ENCODE results near the gene OR6N1.

OR6N1 gene, protein sequence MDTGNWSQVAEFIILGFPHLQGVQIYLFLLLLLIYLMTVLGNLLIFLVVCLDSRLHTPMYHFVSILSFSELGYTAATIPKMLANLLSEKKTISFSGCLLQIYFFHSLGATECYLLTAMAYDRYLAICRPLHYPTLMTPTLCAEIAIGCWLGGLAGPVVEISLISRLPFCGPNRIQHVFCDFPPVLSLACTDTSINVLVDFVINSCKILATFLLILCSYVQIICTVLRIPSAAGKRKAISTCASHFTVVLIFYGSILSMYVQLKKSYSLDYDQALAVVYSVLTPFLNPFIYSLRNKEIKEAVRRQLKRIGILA

DNA sequence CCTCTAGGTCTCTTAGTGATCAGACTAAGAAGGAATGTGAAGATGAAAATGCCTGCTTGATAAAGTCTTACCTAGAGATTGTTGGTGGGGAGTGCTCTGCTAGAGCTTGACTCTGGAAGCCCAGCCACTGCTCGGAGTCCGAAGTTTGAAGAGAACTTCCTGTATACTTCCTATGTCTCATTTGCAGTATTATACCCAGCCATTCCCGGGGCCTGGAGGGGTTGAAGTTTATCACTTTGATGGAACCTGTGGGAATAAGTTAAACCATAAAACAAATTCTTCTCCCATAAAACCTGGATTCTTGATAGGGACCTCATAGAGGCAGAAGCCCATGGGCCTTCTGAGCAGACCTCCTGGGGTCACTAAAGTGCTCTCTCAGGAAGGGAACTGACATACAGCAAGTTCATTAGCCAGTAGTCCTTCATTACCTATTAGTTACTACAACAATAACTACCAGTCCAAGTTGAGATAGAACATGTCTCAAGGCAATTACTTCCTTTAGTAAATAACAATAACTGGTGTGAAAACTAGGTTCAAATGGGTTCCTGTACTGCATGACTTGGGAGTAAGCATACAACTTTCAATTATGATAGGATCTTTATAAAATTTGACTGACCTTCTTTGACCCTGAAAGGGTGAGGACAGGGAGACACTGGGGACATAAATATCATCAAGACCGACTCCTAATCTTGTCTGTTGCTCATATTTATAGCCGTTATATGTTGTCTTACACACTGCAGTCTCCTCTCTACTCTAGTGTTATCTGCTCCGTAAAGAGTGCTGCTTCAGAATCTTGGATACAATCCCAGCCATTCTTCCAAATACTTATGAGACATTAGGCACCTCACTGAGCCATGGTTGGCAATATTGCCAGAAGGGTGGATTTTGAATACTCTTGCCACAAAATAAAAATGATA is at the start of gene OR6N1:
OR6N1 (minus strand) TSS at position 246 of the 917 bp plus-strand sequence. CDS start 5,513 bp downstream, outside the sequence.
- no peak for DNase-seq (ENCODE audit: low spot score)

DNA sequence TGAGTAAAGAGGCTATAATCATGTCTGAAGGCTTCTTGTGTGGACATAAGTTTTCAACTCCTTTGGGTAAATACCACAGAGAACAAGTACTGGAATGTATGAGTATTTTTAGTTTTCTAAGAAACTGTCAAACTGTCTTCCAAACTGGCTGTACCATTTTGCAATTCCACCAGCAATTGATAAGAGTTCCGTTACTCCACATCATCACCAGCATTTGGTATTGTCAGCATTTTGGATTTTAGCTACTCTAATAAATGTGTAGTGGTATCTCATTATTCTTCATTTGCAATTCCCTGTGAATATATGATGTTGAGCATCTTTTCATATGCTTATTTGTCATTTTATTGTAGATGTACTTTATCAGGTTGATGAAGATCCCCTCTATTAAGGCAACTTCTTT is 49.7 kb upstream of the OR6N1 start:
- no peak for DNase-seq (ENCODE audit: low spot score)

DNA sequence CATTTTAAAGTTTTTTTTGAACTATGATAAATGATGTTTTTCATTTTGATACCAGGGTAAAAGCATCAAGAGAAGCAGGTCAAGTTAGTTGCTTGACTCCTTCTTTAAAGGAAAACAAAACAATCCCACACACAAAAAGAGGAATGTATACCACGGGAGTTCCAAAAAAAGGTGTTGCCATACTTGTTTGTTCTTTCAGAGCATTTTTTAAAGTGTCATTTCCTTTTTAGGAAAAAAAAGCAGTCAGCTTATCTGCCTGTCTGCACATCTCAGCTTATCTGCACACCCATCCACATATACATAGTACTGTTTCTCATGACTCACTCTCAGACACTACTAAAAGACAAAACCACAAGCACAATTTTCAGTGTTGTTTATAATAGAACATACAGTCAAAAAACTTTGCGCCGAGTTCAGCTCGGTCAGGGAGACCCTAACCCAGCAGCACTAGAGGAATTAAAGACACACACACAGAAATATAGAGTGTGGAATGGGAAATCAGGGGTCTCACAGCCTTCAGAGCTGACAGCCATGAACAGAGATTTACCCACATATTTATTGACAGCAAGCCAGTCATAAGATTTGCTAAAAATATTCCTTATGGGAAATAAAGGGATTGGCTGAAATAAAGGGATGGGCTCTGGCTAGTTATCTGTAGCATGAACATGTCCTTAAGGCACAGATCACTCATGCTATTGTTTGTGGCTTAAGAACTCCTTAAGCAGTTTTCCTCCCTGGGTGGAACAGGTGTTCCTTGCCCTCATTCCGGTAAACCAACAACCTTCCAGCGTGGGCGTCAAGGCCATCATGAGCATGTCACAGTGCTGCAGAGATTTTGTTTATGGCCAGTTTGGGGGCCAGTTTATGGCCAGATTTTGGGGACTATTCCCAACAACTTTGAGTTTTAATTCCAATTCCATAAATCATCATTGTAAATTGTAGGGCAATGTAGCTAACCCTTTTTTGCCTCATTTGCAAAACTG is 47.8 kb upstream of the OR6N1 start:
- no peak for DNase-seq (ENCODE audit: low spot score)

DNA sequence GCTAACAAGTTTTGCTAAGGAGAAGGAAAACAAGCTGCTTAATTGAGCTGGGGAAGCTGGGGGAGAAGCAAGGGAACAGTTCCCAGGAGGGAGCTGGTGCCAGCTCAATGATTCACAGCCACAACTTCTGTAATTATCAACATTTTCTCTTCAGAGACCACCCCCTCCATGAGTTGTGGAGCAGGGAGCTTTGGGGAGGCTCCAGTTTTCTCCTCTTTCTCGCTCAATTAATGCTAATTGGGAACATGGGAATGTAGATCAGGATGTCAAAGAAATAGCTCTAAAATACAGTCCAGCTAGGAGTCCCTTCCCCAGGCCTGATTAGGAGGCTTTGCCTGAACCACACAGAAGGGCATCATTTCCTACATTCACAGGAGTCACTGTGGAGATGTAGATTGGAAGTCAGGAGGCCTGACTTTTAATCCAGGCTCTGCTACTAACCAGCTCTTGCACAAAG is 47.0 kb upstream of the OR6N1 start:
- no peak for DNase-seq (ENCODE audit: low spot score)

DNA sequence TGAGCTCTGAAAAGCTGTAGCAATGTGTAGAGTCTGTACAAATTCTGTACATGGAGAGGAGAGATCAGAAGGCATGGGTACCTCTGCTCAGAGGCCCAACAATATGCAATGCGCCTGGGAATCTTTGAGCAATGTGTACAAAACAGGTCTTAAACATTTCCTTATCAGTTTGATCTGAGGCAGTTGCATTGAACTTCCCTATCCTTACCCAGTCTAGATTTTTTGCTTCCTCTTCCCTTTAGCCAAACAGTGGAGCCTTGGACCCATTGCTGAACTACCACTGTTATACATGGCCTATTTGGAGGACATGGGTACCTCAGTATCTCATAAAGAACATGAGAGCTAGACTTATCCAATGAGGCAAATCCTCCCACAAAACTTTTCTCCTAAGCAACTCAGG is 46.6 kb upstream of the OR6N1 start:
- DNase-seq (ENCODE audit: low spot score), result no peak

DNA sequence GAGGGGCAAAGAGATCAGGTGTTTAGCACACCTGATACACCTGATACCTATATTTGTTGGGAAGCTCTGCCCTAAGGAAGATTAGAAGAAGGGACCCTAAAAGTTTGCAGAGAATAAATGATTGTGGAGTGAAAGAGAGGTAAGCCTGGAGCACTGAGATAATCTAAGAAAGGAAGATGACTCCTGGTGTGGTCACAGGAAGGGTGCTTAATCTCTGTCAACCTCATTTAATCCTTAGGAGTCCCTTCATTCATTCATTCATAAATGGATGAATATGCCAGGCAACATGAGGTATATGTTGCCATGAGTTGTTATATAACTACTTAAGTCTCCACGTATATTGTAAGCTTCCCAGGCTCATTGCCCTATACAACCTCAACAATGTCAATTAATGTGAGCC is 43.0 kb upstream of the OR6N1 start:
- DNase-seq (ENCODE audit: low spot score), result no peak

DNA sequence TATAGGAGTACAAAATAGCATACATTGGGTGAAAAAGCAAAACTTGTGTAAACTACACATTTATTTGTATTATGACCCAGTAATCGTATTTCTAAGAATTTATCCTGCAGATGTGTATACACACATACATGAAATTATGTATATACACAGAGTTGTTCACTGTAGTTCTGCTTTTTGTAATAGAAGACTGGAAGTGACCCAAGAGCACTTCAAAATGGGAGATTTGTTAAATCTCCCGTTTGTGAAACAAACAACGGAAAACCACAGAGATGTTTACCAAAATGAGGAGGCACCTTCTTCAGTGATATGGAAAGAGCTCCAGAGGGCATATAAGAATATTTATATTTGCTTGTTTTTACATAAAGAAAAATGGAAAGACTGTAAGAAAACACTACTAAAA is 41.2 kb upstream of the OR6N1 start:
- no peak for DNase-seq (ENCODE audit: low spot score)

DNA sequence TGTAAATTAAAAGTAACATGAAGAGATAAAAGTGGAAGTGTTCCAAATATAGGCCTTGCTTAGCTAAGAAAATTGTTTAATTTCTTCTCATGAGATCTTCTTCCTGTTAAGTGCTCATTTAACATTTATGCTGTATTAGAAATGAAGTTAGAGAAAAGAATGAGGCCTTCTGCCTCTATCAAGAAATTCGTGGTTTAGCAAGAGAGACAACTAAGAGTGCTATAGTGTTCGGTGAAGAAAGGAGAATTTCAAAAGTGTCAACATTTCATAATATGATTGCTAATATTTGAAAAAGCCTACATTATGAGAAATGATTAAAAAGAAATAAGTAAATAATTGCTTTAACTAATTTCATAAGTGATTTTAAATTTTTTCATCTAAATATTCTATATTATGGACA is 40.3 kb upstream of the OR6N1 start:
- no peak for DNase-seq (ENCODE audit: low spot score)

DNA sequence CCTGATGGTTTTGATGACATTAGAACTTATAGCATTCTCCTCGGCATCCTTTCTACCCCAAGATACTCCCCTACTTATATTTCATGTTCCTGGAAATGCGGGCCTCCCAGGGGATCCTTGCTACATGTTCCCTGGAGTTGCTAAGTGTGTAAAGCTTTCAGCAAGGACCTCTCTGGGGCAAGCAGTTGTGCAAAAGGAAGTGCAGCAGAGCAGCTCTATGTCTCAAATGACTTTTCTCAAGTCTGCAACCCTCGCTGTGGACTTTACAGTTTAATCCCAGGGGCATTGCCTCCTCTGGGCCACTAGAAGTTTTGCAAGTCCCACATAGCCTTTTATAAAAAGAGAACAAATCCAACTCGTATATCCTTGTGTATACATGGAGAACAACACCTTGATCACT is 38.3 kb upstream of the OR6N1 start:
- no peak for DNase-seq (ENCODE audit: low spot score)

DNA sequence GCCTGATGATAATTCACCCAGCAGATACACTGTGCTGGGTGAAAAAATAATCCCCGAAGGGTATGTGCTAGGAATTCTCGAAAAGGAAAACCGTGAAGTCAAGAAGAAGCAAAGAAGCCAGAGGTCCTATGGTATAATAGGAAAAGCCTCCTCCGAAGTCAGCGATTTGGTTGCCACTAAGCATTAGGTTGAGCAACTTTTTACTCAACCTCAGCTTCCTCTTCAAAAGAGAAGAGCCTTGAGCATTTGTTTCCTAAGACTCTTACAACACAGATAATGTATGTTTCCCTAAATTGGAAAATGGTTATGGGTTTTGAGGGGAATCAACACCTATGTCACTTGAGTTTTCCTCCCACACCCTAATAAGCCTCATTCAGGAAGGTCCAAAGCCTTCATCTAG is 37.9 kb upstream of the OR6N1 start:
- DNase-seq (ENCODE audit: low spot score), result no peak

DNA sequence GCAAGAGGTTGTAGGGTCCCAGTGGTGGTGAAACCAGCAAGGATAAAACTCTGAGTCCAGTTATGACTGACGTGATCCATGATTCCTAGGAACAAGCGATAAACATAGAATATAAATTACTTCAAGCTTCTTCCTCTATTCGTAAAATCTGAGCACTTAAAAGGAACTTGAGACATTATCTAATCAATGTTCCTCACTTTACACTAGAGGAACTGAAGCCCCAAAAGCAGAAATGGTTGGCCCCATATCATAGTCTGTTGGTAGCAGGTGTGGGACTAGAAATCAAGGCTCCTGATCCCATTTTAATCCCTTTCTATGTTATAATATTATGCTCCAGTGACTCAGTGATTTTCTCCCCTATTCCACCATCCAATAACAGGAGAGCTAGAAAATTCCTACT is 37.3 kb upstream of the OR6N1 start:
- DNase-seq (ENCODE audit: low spot score), result no peak

DNA sequence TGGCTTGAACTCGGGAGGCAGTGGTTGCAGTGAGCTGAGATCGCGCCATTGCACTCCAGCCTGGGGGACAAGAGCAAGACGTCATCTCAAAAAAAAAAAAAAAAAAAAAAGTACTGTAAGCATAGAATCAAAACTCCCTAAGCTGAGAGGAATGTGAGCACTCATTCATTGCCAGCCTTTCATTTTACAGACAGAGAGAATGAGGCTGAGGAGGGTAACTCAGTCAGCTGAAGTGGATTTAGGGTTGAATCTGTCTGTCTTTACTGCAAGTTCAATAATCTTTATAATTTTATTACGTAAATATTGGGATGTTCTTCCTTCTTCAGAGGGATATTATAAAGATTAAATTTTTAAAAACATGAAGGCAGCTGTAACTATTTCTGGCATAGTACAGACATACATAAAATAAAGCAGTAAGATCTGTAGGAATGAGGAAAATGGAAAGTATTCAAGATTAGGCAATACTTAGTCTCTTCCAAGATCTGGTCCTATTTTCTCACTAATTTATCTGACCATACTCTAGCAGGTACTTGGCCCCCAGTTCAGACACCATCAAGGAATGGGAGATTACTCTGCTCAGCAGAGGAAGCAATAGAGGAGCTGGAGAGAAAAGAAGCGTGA is 35.0 kb upstream of the OR6N1 start:
- DNase-seq (ENCODE audit: low spot score), result no peak

DNA sequence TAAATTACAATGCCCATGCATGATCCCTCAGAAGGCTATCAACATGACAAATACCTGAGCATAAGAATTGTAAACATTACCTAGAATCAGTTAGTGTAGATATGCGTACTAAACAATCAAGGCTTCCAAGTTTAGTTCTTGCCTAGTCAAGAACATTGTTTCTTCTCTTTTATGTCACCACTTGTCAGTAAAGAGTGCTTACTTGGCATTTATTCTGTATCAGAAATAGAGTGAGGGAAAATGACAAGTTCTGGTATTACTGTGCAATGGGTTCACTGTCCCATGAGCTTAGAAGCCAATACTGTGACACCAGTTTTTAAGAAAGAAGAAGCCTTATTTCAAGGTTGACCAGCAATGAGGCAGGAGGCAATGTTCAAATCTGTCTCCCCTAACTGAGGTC is 31.7 kb upstream of the OR6N1 start:
- no peak for DNase-seq (ENCODE audit: low spot score)

DNA sequence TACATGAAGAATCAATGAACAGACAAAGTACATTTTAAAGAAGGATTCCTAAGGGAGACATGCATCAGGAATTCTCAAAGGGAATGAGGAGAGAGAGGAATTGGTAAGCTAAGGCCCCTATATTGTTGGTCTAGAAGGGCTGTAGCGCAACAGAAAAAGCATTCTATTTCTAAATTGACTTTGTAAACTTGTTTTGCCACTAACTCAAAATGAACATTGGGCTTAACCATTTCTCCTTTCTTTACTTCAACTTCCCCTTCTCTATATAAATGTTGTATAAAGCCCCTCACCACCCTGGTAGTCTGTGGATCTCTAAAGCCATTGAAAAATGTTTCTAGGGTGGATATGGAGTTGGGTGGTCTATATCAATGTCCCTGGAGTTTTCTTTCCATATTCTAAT is 29.4 kb upstream of the OR6N1 start:
- DNase-seq (ENCODE audit: low spot score), result no peak

DNA sequence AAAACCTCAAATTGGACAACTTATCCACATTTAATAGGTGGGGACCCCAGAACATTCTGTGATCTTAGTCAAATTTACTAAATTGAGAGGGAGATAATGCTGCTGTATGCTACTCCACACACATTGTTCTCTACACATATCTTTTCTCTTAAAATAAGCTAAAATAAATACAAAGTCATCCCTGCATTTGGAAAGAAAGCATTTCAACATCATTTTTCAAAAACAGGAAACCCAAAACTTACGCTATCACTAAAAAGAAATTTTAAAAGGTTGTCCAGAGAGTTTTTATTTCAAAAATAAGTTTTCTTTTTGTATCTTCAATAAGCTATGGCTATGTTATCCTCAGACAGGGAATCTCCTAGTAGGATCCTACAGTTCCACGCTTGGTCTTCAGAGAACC is 28.5 kb upstream of the OR6N1 start:
- no peak for DNase-seq (ENCODE audit: low spot score)

DNA sequence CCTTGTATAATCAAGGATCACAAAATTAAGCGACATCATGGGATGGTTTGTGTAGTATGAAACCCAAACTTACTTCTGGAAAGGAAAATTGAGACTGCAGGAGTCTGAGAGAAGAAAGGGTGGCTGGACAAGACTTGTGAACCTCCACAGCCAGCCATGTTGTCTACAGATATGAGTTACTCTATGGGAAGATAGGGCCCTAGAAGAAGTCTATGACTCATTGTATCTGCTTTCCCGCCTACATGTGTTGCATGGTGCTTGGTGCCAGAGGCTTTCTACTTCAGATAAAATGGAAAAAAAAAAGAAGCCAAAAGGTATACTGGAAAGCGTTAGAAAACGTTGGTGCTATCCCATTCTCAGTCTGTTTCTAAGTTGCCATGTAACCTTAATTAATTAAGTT is 27.7 kb upstream of the OR6N1 start:
- no peak for DNase-seq (ENCODE audit: low spot score)

DNA sequence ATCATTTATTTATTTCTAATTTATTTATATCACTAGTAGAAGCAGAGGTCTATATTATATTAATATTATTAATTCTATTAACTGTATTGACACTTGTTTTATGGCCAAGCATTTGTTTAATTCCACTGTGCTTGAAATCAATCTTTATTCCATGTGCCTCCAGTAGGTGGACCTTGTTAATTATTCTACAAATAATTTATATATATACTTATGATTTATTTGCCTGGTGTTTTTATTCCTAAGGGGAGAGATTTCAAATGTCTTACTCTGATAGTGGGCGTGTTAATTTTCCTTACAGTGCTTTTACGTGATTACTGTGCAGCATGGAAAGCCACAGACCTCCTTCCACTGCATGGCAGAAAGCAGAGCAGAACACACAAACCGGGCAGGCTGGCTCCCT is 26.5 kb upstream of the OR6N1 start:
- no peak for DNase-seq (ENCODE audit: low spot score)

DNA sequence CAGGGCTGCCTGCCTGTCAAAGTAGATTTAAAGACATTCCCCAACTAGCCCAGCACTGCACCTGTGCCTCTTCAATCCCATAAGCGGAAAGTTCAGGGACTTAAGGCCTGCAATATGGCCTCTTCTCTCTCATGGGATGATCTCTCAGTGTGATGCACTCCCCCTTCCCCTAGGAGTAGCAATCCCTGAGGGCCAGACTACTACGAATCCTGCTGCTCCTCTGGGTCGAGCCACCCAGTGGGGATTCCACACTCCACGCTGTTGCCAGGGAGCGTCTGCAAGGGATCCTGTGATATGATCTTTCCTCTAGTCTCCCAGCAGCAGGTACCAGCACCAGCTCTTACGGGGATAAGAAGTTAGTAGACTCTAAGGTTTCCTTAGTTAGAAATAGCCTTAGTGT is 22.3 kb upstream of the OR6N1 start:
- DNase-seq (ENCODE audit: low spot score), result no peak

DNA sequence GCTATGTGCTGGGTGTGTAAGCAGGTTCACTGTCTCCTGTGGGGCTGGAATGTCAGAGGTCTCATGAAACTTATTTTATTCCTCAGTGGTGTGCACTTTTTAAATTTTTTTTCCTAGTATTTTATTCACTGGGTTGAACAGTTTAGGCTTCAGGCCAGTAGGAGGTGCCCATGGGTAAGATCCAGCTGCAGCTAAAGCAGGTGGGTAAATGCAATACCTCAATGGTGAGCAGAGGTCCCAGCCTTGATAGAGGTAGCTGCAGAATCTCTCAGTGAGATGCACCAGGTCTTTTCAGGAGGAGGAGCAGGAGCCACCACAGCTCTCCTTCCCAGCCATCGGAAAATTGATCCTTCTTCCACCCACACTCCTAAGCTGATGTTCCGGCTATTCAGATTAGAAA is 21.6 kb upstream of the OR6N1 start:
- no peak for DNase-seq (ENCODE audit: low spot score)

DNA sequence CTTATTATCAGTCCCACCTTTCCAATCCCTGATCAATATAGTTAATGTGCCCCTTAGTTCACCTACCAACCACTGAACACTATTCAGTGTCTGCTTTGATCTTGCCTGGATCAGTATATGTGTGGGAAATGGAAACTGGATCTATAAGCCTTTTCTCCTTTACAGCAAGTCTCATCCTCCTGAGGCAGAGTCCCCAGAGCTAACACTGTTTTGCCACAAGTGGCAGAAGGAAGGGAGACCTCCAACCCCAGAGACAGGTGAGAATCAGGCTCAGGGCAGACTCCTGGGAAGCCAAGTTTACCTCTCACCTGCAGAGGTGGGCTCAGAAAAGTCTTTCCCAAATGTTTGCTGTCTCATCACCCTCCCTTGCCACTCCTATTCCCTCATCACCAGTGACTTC is 9.1 kb upstream of the OR6N1 start, which contains the start of gene OR6N2:
OR6N2 (minus strand) TSS at position 101 of the 400 bp plus-strand sequence. CDS start 3,569 bp downstream, outside the sequence.
- no peak for DNase-seq (ENCODE audit: low spot score)

DNA sequence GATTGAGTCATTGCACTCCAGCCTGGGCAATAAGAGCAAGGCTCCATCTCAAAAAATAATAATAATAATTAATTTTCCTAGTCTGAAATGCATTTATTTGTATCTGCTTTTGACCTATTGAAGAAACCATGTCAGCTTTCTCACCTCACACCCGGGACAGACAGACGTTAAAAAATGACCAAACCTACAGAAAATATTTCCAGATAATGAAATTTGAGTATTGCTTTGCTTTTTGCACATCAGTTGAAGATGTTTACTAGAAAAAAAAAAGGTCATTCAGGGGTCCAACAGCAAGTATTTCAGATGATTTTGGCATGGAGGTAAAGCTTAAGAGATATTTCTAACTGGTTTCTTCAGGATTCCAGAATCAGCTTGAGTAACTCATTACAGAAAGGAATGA is 17.6 kb downstream of the OR6N1 start, which contains the start of gene OR6K6:
OR6K6 (plus strand) TSS at position 301 of the 400 bp plus-strand sequence. CDS start 168 bp downstream, outside the sequence.
- no peak for DNase-seq (ENCODE audit: low spot score)

Measured in HuH-7.5 (cell line).